IMR-90 (cell line): Measurements from ENCODE around the gene RPS16. TPM values are rescaled to one million over a fixed set of nuclear protein-coding genes. Genes with fewer than 3 reads are reported as not detected.
A peak's percentile ranks its signal among the peaks of the same experiment; 100 is the strongest.

Experiments used
- ATAC-seq: fragments of 200-7000 bp; cut with Tn5 transposase; 2 replicates; pipeline ENCODE4 v1.9.1; 2020; ENCODE audit warnings: low read depth, mild to moderate bottlenecking, moderate library complexity
- BruUV-seq: library from RNA; stranded (reverse); fragments of 400-500 nt; replicated peaks from 2 replicates; lab custom pipeline; 2021; lab: Mats Ljungman, UMichigan
- CTCF ChIA-PET: fragments of 300-600 bp; formaldehyde crosslinking; extraction: SDS; loops from one replicate; lab custom pipeline; 2021; ENCODE audit warnings: antibody characterized with exemption; lab: Yijun Ruan, JAX
- POLR2A ChIA-PET: fragments of 300-600 bp; sonication (Branson Sonifier 250); formaldehyde crosslinking; loops from one replicate; lab custom pipeline; 2022; ENCODE audit warnings: antibody characterized with exemption; ENCODE audit not compliant: unreplicated experiment; lab: Charles Lee
- DNase-seq: peaks from one replicate; pipeline ENCODE4 v3.0.0; 2013
- H2AFZ ChIP-seq: replicated peaks from 2 replicates; pipeline ENCODE3; 2013; ENCODE audit warnings: low read length, mild to moderate bottlenecking; ENCODE audit not compliant: poor library complexity
- H2AK5ac ChIP-seq: 2 replicates; pipeline ENCODE4 v1.6.1; 2013; ENCODE audit warnings: low read depth, low read length, inconsistent platforms
- H2AK9ac ChIP-seq: replicated peaks from 2 replicates; pipeline ENCODE3; 2013; ENCODE audit warnings: mild to moderate bottlenecking, low read depth, low read length, moderate library complexity; ENCODE audit not compliant: poor library complexity
- H2BK120ac ChIP-seq: 2 replicates; pipeline ENCODE4 v1.6.1; 2013; ENCODE audit warnings: low read depth, low read length, inconsistent platforms
- H2BK15ac ChIP-seq: 3 replicates; pipeline ENCODE4 v1.6.1; 2013; ENCODE audit warnings: low read depth, low read length, inconsistent platforms
- H2BK20ac ChIP-seq: 2 replicates; pipeline ENCODE4 v1.6.1; 2013; ENCODE audit warnings: low read depth, mild to moderate bottlenecking, inconsistent platforms, low read length, moderate library complexity
- H2BK5ac ChIP-seq: 2 replicates; pipeline ENCODE4 v1.6.1; 2013; ENCODE audit warnings: mild to moderate bottlenecking, low read depth, low read length, inconsistent platforms; ENCODE audit not compliant: poor library complexity, severe bottlenecking
- H3K14ac ChIP-seq: replicated peaks from 2 replicates; pipeline ENCODE4 v1.6.1; 2013; ENCODE audit warnings: low read depth, low read length, inconsistent platforms
- H3K18ac ChIP-seq: 2 replicates; pipeline ENCODE4 v1.6.1; 2013; ENCODE audit warnings: low read depth, low read length, control low read depth
- H3K23ac ChIP-seq: 2 replicates; pipeline ENCODE4 v1.6.1; 2013; ENCODE audit warnings: low read depth, low read length, inconsistent platforms
- H3K27ac ChIP-seq: 2 replicates; pipeline ENCODE4 v1.5.1; 2013; ENCODE audit warnings: mild to moderate bottlenecking, control low read depth, low read length; ENCODE audit not compliant: insufficient read depth
- H3K27me3 ChIP-seq: 2 replicates; pipeline ENCODE4 v1.6.1; 2013; ENCODE audit warnings: low read length; ENCODE audit not compliant: control insufficient read depth, insufficient read depth
- H3K36me3 ChIP-seq: 2 replicates; pipeline ENCODE4 v1.6.1; 2013; ENCODE audit warnings: low read length, mixed read lengths; ENCODE audit not compliant: control insufficient read depth, insufficient read depth
- H3K4ac ChIP-seq: 2 replicates; pipeline ENCODE4 v1.6.1; 2013; ENCODE audit warnings: low read depth, low read length, inconsistent platforms
- H3K4me1 ChIP-seq: 2 replicates; pipeline ENCODE4 v1.6.1; 2013; ENCODE audit warnings: low read length, mixed read lengths; ENCODE audit not compliant: control insufficient read depth, insufficient read depth
- H3K4me2 ChIP-seq: 2 replicates; pipeline ENCODE4 v1.6.1; 2013; ENCODE audit warnings: low read depth, mild to moderate bottlenecking, control low read depth, low read length, moderate library complexity
- H3K4me3 ChIP-seq: 2 replicates; pipeline ENCODE4 v1.5.1; 2013; ENCODE audit warnings: low read depth, mild to moderate bottlenecking, control low read depth, low read length, moderate library complexity; ENCODE audit not compliant: insufficient read depth
- H3K56ac ChIP-seq: 2 replicates; pipeline ENCODE4 v1.6.1; 2013; ENCODE audit warnings: low read length, inconsistent platforms; ENCODE audit not compliant: insufficient read depth; ENCODE audit errors: extremely low read depth
- H3K79me1 ChIP-seq, 2 experiments: 2 replicates each; pipeline ENCODE4 v1.6.1; 2013; ENCODE audit warnings: low read length in 2 of 2, inconsistent platforms in 1 of 2, low read depth in 1 of 2
- H3K9ac ChIP-seq: 2 replicates; pipeline ENCODE4 v1.6.1; 2013; ENCODE audit warnings: low read depth, low read length, control low read depth
- H3K9me1 ChIP-seq: 2 replicates; pipeline ENCODE4 v1.6.1; 2013; ENCODE audit warnings: low read length, inconsistent platforms; ENCODE audit not compliant: insufficient read depth
- H3K9me3 ChIP-seq: 2 replicates; pipeline ENCODE4 v1.6.1; 2013; ENCODE audit warnings: low read length; ENCODE audit not compliant: control insufficient read depth, insufficient read depth
- H4K20me1 ChIP-seq: 2 replicates; pipeline ENCODE4 v1.6.1; 2013; ENCODE audit warnings: low read length, inconsistent platforms; ENCODE audit not compliant: insufficient read depth
- H4K5ac ChIP-seq: 2 replicates; pipeline ENCODE4 v1.6.1; 2013; ENCODE audit warnings: mild to moderate bottlenecking, low read depth, low read length, control low read depth
- H4K8ac ChIP-seq, 2 experiments: 2 replicates each; pipeline ENCODE4 v1.6.1; 2013; ENCODE audit warnings: low read depth in 2 of 2, low read length in 2 of 2, control low read depth in 1 of 2, inconsistent platforms in 1 of 2
- H4K91ac ChIP-seq: 2 replicates; pipeline ENCODE4 v1.6.1; 2013; ENCODE audit warnings: low read depth, low read length, inconsistent platforms; ENCODE audit not compliant: insufficient read depth
- CEBPB ChIP-seq: IDR thresholded peaks from 2 replicates; pipeline ENCODE4 v1.6.1; 2012; ENCODE audit warnings: low read depth, low read length, improper control_type of control experiment
- CHD1 ChIP-seq: IDR thresholded peaks from 2 replicates; pipeline ENCODE4 v1.6.1; 2012; ENCODE audit warnings: low read depth, low read length, improper control_type of control experiment
- FOS ChIP-seq: fragments of 150-350 bp; IDR thresholded peaks from 2 replicates; pipeline ENCODE4 v1.6.1; 2016; ENCODE audit warnings: low read depth, low read length
- MAFK ChIP-seq: IDR thresholded peaks from 2 replicates; pipeline ENCODE4 v1.6.1; 2012; ENCODE audit warnings: low read depth, low read length, improper control_type of control experiment
- MAZ ChIP-seq: IDR thresholded peaks from 2 replicates; pipeline ENCODE4 v1.6.1; 2012; ENCODE audit warnings: low read depth, mild to moderate bottlenecking, low read length, improper control_type of control experiment, moderate library complexity, borderline replicate concordance
- MXI1 ChIP-seq: IDR thresholded peaks from 2 replicates; pipeline ENCODE4 v1.6.1; 2012; ENCODE audit warnings: low read depth, mild to moderate bottlenecking, low read length, moderate library complexity, borderline replicate concordance
- POLR2A ChIP-seq: IDR thresholded peaks from 2 replicates; pipeline ENCODE4 v1.6.1; 2012; ENCODE audit warnings: mild to moderate bottlenecking, low read depth, low read length
- RFX5 ChIP-seq: IDR thresholded peaks from 2 replicates; pipeline ENCODE4 v1.8.0; 2012; ENCODE audit warnings: low read depth, mild to moderate bottlenecking, low read length, moderate library complexity
- SMC3 ChIP-seq: fragments of 150-350 bp; IDR thresholded peaks from 2 replicates; pipeline ENCODE4 v1.6.1; 2016; ENCODE audit warnings: low read depth, mild to moderate bottlenecking, antibody characterized with exemption, low read length, moderate library complexity
- WGBS, 2 experiments: methylation state at CpG; one replicate each; pipeline versions ENCODE4 v1.1.5 to v1.1.7; 2013; ENCODE audit warnings: missing lambda C conversion rate in 2 of 2; ENCODE audit not compliant: insufficient read length in 1 of 2; ENCODE audit errors: extremely low coverage in 2 of 2; 5-methylcytosine and 5-hydroxymethylcytosine counted together
- dilution Hi-C: fragments of 300-500 bp; cut with HindIII; formaldehyde crosslinking; loops from one replicate; pipeline ENCODE4 v1.14.3; 2018; ENCODE audit warnings: low sequenced_read_pairs; ENCODE audit not compliant: unreplicated experiment
- in situ Hi-C: fragments of 300-500 bp; cut with MboI; formaldehyde crosslinking; loops from 3 replicates; pipeline ENCODE4 v1.14.3; 2019; ENCODE audit warnings: low sequenced_read_pairs, inconsistent platforms, mixed read lengths
- intact Hi-C: fragments of 100-400 bp; cut with micrococcal nuclease; formaldehyde crosslinking; loops from 2 replicates; pipeline ENCODE4 v1.10.0; 2022
- polyA plus RNA-seq, 3 experiments: library from polyadenylated mRNA; depleted of rRNA; stranded (reverse); fragments of >200 nt; gene quantifications; 2 replicates each; pipeline ENCODE4 v1.2.3, GENCODE V29; 2012; ENCODE audit warnings: low replicate concordance in 1 of 3
- total RNA-seq: library from RNA; depleted of rRNA; stranded (reverse); fragments of >200 nt; gene quantifications from 2 replicates; pipeline ENCODE4 v1.2.3, GENCODE V29; 2012
- TF ChIP-seq, protein P1 (sequence below): fragments of 150-350 bp; IDR thresholded peaks from 2 replicates; pipeline ENCODE4 v1.6.1; 2016; ENCODE audit warnings: low read depth, mild to moderate bottlenecking, low read length, moderate library complexity, borderline replicate concordance
- TF ChIP-seq, protein P2 (sequence below): conservative IDR thresholded peaks from 2 replicates; pipeline ENCODE4 v1.5.1; 2012; ENCODE audit warnings: mild to moderate bottlenecking, low read depth, low read length, improper control_type of control experiment
- TF ChIP-seq, protein P3 (sequence below): fragments of 150-350 bp; IDR thresholded peaks from 2 replicates; pipeline ENCODE4 v1.6.1; 2017; ENCODE audit warnings: mild to moderate bottlenecking, antibody characterized with exemption, low read length, low read depth

RPS16 gene
- total and polyA plus RNA-seq, 2 of the 4 experiments (the other 2 are of a cell fraction) = 320 to 3,500 TPM

- H3K4me3 ChIP-seq = peak overlapping the region; percentile 1; the same call in 1 of the 2 replicates
- ATAC-seq = peak; percentile 15
- no peak for TF ChIP-seq MXI1
- TF ChIP-seq CHD1 = no peak
- peak; percentile 40; the same call in 1 of the 2 replicates for TF ChIP-seq MAZ
- TF ChIP-seq POLR2A = peak; percentile 50
- peak; percentile 91 for TF ChIP-seq MAFK
- TF ChIP-seq RFX5 = no peak
- TF ChIP-seq, protein P1, sequence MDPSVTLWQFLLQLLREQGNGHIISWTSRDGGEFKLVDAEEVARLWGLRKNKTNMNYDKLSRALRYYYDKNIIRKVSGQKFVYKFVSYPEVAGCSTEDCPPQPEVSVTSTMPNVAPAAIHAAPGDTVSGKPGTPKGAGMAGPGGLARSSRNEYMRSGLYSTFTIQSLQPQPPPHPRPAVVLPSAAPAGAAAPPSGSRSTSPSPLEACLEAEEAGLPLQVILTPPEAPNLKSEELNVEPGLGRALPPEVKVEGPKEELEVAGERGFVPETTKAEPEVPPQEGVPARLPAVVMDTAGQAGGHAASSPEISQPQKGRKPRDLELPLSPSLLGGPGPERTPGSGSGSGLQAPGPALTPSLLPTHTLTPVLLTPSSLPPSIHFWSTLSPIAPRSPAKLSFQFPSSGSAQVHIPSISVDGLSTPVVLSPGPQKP = no peak
- TF ChIP-seq FOS = peak; percentile 88
- TF ChIP-seq, protein P2, sequence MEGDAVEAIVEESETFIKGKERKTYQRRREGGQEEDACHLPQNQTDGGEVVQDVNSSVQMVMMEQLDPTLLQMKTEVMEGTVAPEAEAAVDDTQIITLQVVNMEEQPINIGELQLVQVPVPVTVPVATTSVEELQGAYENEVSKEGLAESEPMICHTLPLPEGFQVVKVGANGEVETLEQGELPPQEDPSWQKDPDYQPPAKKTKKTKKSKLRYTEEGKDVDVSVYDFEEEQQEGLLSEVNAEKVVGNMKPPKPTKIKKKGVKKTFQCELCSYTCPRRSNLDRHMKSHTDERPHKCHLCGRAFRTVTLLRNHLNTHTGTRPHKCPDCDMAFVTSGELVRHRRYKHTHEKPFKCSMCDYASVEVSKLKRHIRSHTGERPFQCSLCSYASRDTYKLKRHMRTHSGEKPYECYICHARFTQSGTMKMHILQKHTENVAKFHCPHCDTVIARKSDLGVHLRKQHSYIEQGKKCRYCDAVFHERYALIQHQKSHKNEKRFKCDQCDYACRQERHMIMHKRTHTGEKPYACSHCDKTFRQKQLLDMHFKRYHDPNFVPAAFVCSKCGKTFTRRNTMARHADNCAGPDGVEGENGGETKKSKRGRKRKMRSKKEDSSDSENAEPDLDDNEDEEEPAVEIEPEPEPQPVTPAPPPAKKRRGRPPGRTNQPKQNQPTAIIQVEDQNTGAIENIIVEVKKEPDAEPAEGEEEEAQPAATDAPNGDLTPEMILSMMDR = no peak
- TF ChIP-seq, protein P3, sequence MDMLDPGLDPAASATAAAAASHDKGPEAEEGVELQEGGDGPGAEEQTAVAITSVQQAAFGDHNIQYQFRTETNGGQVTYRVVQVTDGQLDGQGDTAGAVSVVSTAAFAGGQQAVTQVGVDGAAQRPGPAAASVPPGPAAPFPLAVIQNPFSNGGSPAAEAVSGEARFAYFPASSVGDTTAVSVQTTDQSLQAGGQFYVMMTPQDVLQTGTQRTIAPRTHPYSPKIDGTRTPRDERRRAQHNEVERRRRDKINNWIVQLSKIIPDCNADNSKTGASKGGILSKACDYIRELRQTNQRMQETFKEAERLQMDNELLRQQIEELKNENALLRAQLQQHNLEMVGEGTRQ = peak; percentile 77
- no peak; the same call in 1 of the 2 replicates for TF ChIP-seq SMC3
- TF ChIP-seq CEBPB = peak; percentile 97
Measured at GRCh38 chr19:39430675-39431593, 4.8 kb downstream of the RPS16 start.

More at GRCh38 chr19:39430675-39431593, 4.8 kb downstream of the RPS16 start:
- peaks cover 23% of the 10 kb centered on the region for H3K4me1 ChIP-seq
- H2AK9ac ChIP-seq = peak overlapping the region; percentile 86
- no peaks in the 10 kb centered on the region for H3K27me3 ChIP-seq
- DNase-seq = peak; percentile 100
- ChIA-PET POLR2A (interaction anchor here (0.6 kb wide), 2 partner anchors 9 to 106 kb away, joined by 4 read pairs; no protein-coding TSS in a partner anchor), CTCF (no interaction called here)
- peak overlapping the region; percentile 91 for H2BK5ac ChIP-seq
- peak overlapping the region; percentile 34; the same call in 1 of the 2 replicates for H3K14ac ChIP-seq
- H4K8ac ChIP-seq = peak overlapping the region in 1 of 2 experiments; percentile 77; a peak in 2 of 4 replicates
- H2AK5ac ChIP-seq = peak overlapping the region; percentile 68
- H2BK120ac ChIP-seq = peak overlapping the region; percentile 60; the same call in 1 of the 2 replicates
- no peak overlapping the region for H3K9ac ChIP-seq
- no peak overlapping the region for H3K56ac ChIP-seq
- peaks cover 25 to 53% of the 10 kb centered on the region in 2 experiments for H3K79me1 ChIP-seq
- dilution Hi-C loops = no loop called here
- H4K20me1 ChIP-seq = peaks cover 46% of the 10 kb centered on the region
- peak overlapping the region; percentile 49 for H3K23ac ChIP-seq
- peak overlapping the region; percentile 72 for H4K5ac ChIP-seq
- H3K36me3 ChIP-seq = peaks cover 24% of the 10 kb centered on the region
- intact Hi-C loops = no loop called here
- peak overlapping the region; percentile 63 for H4K91ac ChIP-seq
- BruUV-seq = no TSS peak
- H3K4ac ChIP-seq = peak overlapping the region; percentile 74
- peak overlapping the region; percentile 34; the same call in 1 of the 2 replicates for H3K18ac ChIP-seq
- H3K9me1 ChIP-seq = peaks cover 8% of the 10 kb centered on the region
- peak overlapping the region; percentile 74; the same call in 1 of the 3 replicates for H2BK15ac ChIP-seq
- H2BK20ac ChIP-seq = peak overlapping the region; percentile 54; the same call in 1 of the 2 replicates
- peak overlapping the region; percentile 55 for H2AFZ ChIP-seq
- H3K4me2 ChIP-seq = peak overlapping the region; percentile 41
- in situ Hi-C loops = loop anchor here (25.0 kb wide), 1 partner anchor 406 kb away; the partner anchor contains the start of genes DYRK1B and FBL
- no peaks in the 10 kb centered on the region for H3K9me3 ChIP-seq
- WGBS, 2 experiments = 89% methylated on average over 9 of the region's 25 CpGs; no CpG with 5 or more reads in 1 of the 2 experiments
- H3K27ac ChIP-seq = peak overlapping the region; percentile 74
